Measurements from ENCODE around the gene PLIN3.
A peak's percentile ranks its signal among the peaks of the same experiment; 100 is the strongest.

PLIN3 gene

GRCh38 chr19:4913996-4914735 is 46.7 kb upstream of the PLIN3 start:
- Histone ChIP-seq H3K27ac (ENCODE audit: extremely low read depth, low read depth, low read length) (peak overlapping the region; percentile 66), H3K4me3 (ENCODE audit: low read depth, low read length) (no peak overlapping the region), H3K4me1 (ENCODE audit: control insufficient read depth, insufficient read depth, low read length) (peaks cover 13% of the 10 kb centered on the region), H3K36me3 (ENCODE audit: control insufficient read depth in 2 of 2, insufficient read depth in 1 of 2, low read length in 2 of 2) (peaks cover 43 to 80% of the 10 kb centered on the region in 2 experiments), H3K9me3 (ENCODE audit: control insufficient read depth, insufficient read depth, low read depth, low read length) (no peaks in the 10 kb centered on the region)
- ChIA-PET CTCF (interaction anchor here (0.6 to 6.2 kb wide), 7 partner anchors 9 to 806 kb away, joined by 3 to 60 read pairs (median 3); partner anchors contain the start of genes CATSPERD, LONP1 and PLIN3), POLR2A (interaction anchor here (0.6 to 3.4 kb wide), 4 partner anchors 55 to 1023 kb away, joined by 3 to 14 read pairs (median 9); partner anchors contain the start of genes FEM1A and KDM4B)
- TF ChIP-seq ZBTB49 (tag by site-specific recombination; IDR thresholded peaks at IDR 0.05; ENCODE audit: low read depth) (no peak), ZNF596 (tag by site-specific recombination; IDR thresholded peaks at IDR 0.05) (no peak), ZNF2 (tag by site-specific recombination; IDR thresholded peaks at IDR 0.05) (no peak), ZBTB44 (tag by site-specific recombination; IDR thresholded peaks at IDR 0.05) (peak; percentile 50; the same call in 1 of the 2 replicates), ZNF18 (tag by site-specific recombination; IDR thresholded peaks at IDR 0.05) (peak; percentile 87), SP7 (tag by site-specific recombination; IDR thresholded peaks at IDR 0.05) (peak; percentile 40; the same call in 1 of the 2 replicates), PRDM1 (tag by site-specific recombination; IDR thresholded peaks at IDR 0.05) (peak; percentile 43; the same call in 1 of the 2 replicates), SP2 (tag by site-specific recombination; IDR thresholded peaks at IDR 0.05) (0 out of 2 replicates have a peak, but pooled peaks have one; percentile 9), EGR2 (tag by site-specific recombination; IDR thresholded peaks at IDR 0.05; ENCODE audit: low read depth) (no peak), OSR2 (tag by site-specific recombination; IDR thresholded peaks at IDR 0.05) (peak; percentile 53), REST (tag by site-specific recombination; IDR thresholded peaks at IDR 0.05) (peak; percentile 55; the same call in 1 of the 2 replicates), GLIS1 (tag by site-specific recombination; IDR thresholded peaks at IDR 0.05) (peak; percentile 42; the same call in 1 of the 2 replicates), ZBTB8A (tag by site-specific recombination; IDR thresholded peaks at IDR 0.05) (peak; percentile 21; the same call in 1 of the 2 replicates), ZNF600 (tag by site-specific recombination; IDR thresholded peaks at IDR 0.05) (peak; percentile 35; the same call in 1 of the 2 replicates)
